GM13976 (cell line): ENCODE measurements around the gene RUNX1.

Experiments used
- DNase-seq: peaks from one replicate; pipeline ENCODE4 v3.0.0; 2012; ENCODE audit warnings: low spot score
- in situ Hi-C: fragments of 300-500 bp; cut with MboI; formaldehyde crosslinking; loops from one replicate; pipeline ENCODE4 v1.12.0; 2022; ENCODE audit warnings: low sequenced_read_pairs, mixed read lengths, inconsistent platforms; ENCODE audit not compliant: unreplicated experiment
- TF ChIP-seq, protein P1 (sequence below): IDR thresholded peaks from 2 replicates; pipeline ENCODE4 v1.5.1; 2012; ENCODE audit warnings: borderline replicate concordance, mild to moderate bottlenecking; ENCODE audit not compliant: insufficient read depth; ENCODE audit errors: extremely low read depth, missing control alignments, control extremely low read depth

RUNX1 gene

DNA sequence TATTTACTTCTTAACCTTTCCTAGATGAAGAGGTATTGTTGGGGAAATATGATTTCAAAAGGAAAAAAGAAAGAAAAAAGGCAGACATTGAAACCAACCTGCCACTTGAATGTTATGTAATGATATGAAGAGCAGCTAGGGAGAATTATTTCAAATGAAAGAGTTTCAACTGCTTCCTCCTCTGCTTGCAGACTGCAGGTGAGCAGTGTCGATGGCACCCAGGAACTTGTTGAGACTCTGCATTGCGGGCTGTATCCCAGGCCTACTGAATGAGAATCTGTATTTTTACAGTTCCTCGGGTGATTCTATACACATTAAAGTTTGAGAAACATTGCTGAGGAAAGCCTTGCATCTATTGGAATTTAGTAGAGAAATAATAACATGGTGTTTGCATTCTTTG lies 3.7 kb upstream of the RUNX1 start:
- DNase-seq = no peak
- in situ Hi-C loops = no loop called here
- TF ChIP-seq, protein P1, sequence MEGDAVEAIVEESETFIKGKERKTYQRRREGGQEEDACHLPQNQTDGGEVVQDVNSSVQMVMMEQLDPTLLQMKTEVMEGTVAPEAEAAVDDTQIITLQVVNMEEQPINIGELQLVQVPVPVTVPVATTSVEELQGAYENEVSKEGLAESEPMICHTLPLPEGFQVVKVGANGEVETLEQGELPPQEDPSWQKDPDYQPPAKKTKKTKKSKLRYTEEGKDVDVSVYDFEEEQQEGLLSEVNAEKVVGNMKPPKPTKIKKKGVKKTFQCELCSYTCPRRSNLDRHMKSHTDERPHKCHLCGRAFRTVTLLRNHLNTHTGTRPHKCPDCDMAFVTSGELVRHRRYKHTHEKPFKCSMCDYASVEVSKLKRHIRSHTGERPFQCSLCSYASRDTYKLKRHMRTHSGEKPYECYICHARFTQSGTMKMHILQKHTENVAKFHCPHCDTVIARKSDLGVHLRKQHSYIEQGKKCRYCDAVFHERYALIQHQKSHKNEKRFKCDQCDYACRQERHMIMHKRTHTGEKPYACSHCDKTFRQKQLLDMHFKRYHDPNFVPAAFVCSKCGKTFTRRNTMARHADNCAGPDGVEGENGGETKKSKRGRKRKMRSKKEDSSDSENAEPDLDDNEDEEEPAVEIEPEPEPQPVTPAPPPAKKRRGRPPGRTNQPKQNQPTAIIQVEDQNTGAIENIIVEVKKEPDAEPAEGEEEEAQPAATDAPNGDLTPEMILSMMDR = no peak

DNA sequence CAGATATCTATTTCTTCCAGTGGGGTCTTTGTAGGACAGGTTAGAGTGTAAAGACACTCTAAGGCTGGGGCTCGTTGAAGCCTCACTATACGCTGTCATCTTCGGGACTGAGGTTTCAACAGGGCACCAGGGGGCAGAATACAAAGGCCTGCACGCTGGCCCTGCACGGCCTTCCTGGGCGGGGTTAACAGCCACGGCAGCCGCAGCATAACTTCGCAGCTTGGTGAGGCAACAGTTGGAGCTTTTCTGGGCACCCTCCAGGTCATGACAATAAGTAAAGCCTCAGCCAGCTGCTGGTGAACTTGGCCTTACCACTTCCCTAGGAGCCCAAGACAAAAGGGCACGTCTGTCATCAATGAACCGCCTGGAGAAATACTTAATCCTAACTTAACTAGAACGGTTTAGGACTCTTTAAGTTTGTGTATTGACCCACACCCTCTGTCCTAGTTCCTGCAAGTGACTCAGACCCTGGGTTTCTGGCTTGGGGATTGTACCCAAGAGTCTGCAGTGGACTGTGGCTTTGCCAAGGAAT lies 2.3 kb upstream of the RUNX1 start:
- DNase-seq = peak; percentile 66
- TF ChIP-seq, protein P1 = peak; percentile 33
- in situ Hi-C loops = no loop called here

DNA sequence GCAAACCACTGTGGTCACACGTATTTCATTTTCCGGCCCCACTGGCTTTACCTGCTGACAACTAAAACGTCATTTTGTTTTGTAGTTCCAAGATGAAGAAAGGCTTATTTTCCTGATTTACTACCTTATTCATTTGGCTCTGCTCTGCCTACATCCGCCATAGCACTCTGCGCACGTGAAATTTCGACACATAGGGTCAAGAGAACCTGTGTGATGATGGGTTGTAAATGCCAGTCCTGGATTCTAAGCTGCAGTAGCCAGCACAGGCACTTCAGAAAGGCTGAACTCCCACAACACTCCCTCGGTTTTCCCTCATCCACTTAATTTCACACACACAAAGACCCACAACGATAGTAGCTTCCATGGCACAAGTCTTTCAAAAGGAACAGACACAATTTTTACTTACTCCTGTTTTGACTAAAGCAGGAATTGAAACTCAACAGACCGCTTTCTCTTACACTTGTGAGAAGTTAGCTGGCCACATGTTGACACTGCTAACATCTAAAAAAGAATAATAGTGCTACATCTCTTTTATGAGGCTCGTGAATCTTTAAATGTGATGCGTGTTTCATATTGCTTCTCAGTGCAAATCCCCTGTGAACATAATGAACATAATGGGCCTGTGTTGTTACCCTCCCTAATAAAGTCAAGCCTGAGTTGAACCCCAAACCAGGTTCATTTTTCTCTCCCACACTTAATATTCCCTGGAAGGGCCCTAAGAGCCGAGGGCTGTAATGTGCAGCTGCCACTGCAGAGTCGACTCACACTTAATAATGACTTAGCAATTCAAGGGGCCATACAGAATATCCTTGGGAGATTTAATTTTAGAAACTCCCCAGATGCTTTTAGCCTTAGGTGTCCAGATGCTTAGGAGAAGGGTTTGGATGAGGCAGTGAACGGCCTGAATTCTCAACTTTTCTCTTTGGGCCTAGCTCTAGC lies 1.5 kb upstream of the RUNX1 start:
- TF ChIP-seq, protein P1 = no peak
- DNase-seq = peak; percentile 66
- in situ Hi-C loops = no loop called here

DNA sequence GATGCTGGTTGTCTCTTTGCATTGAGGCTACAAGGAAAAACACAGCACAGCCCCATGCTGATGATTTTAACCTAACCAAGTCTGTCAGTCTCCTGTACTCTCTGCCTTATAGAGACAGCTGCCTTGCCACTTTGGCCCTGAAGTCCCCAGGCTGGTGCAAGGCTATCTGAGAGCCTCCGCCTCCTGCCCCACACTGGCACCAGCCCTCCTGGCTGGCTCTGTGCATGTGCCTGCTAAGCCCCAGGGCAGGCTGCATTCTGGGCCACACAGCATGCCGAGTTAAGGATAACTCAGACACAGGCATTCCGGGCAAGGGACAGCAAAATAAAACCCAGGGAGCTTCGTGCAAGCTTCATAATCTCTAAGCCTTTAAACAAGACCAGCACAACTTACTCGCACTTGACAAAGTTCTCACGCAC lies 910 bp downstream of the RUNX1 start:
- no peak for DNase-seq
- TF ChIP-seq, protein P1 = no peak
- in situ Hi-C loops = loop anchor here (10.0 kb wide), 1 partner anchor 163 kb away; no protein-coding TSS in a partner anchor

DNA sequence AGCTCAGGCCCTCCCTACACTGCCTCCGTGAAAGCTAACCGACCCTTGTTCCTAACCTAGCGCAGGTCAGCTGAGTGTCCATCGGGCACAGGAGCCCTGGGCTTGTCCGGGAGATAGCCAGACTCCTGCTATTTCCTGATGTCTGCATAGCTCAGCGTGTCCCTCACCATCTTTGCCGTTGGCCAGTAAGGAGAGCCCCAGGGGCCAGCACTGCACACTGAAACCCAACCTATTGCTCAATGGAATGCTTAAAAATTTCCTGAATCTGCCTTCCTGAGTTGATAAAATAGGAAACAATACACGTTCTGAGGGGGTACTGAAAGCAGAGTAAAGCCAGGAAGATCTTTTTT lies 2.2 kb downstream of the RUNX1 start:
- no peak for DNase-seq
- in situ Hi-C loops = loop anchor here (10.0 kb wide), 1 partner anchor 162 kb away; no protein-coding TSS in a partner anchor
- TF ChIP-seq, protein P1 = no peak

DNA sequence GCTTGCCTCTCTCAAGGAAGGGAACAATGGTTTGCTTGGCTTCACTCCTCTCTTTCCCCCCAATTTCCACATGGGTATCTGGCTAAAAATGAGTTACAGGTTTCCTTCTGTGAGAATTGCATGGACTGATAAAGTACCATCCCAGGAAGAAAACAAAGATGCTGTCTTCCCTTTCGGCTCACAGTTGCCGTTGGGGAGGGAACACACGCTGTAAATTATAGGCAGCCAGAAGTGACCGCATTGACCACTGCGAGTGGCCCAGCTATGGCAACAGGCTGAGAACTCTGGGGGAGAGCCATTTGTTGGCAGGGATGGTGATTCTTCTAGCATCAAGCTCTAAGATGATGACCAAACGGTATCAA lies 2.9 kb downstream of the RUNX1 start:
- DNase-seq = no peak
- in situ Hi-C loops = loop anchor here (10.0 kb wide), 1 partner anchor 161 kb away; no protein-coding TSS in a partner anchor
- TF ChIP-seq, protein P1 = no peak
